GM10266 (cell line): ENCODE data around the gene B3GNT9.

Source experiments
- DNase-seq: peaks from one replicate; pipeline ENCODE4 v3.0.0; 2012; ENCODE audit errors: extremely low spot score
- CTCF ChIP-seq: IDR thresholded peaks from 2 replicates; pipeline ENCODE4 v1.5.1; 2012; ENCODE audit warnings: mild to moderate bottlenecking, low read depth; ENCODE audit not compliant: control insufficient read depth, insufficient read depth; ENCODE audit errors: missing control alignments

The B3GNT9 gene

DNA sequence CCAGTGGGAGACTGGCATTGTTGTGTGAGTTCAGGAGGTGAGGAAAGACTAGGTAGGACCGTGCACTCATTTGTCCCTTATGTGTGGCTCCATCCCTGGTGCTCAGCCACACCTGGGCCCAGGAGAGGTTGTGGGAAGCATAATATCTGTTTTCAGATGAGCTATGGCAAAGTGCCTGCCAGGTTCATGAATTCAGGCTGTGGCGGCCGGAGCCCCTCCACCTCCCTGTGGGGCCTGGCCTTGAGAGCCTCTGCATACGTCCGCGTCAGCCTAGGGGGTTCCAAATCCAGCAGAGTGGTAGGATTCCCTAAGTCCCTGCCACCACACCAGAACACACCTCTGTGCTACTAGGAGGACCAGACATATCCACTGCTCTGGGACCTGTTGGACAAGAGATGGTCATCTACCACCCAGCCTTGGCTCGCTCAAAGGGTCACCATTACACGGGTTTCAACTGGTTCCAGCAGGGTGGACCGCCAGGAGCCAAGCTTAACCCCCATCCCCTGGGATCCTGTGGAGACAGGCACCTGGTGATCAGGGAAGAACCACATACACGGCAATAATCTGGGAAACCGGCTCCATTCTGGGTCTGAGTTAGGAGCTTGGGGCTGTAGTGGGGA is 2.0 kb downstream of the B3GNT9 start:
- no peak for DNase-seq
- no peak for TF ChIP-seq CTCF

GRCh38 chr16:67148221-67148620 is 2.6 kb downstream of the B3GNT9 start:
- no peak for TF ChIP-seq CTCF
- DNase-seq: no peak

DNA sequence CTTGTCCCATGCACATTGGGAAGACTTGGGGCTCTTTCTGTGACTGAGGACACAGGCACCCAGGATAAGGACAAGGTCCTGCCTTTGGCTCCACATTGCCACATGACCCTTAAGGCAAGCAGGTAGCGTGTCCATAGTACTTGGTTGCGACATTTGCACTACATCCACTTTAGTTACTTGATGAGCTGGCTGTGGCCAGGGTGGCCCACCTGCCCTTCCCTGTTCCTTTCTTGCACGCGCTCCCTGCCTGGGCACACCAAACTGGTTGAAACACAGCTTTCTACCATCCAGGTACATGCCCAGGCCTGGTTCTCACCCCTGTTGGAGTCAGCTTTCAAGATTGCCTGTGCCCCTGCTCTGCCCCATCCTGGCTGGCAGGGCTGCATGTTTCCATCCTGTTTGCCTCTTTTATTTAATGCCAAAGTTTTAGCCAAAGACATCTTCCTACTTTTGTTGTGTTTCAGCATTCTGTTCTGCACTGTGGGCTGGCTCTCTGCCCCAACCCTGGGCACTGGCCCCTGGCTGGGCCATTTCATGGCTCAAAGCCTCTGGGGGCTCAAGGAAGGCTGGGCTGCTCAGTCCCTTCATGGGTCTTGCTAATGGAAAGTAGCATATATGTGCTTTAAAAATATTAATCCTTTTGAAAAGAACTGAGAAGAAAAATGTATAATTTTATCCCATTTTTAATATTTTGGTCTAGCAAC is 3.2 kb downstream of the B3GNT9 start:
- DNase-seq: no peak
- TF ChIP-seq CTCF: no peak

- TF ChIP-seq CTCF: peak; percentile 9
- no peak for DNase-seq
Observed at GRCh38 chr16:67146523-67147357, 4.1 kb downstream of the B3GNT9 start.

GRCh38 chr16:67145746-67146145 is 5.1 kb downstream of the B3GNT9 start:
- DNase-seq: no peak
- no peak for TF ChIP-seq CTCF

DNA sequence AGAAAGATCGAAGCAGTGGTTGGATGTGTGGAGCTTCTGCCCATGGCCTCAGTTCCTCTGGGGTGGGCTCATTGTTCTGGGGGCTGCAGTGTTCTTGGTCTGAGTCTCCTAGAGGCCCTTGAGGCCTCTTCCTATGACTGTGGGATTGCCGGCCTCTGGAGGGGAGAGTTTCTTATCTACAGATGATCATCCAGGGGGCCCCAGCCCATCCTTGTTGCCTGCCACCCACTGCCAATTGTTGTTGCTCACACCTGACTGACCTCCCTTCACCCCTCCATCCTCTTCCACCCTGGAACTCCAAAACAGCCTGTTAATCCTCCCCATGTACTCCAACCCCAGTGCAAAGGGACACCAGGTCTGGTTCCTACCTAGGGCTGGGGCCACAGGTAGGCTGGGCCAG is 5.9 kb downstream of the B3GNT9 start:
- no peak for TF ChIP-seq CTCF
- no peak for DNase-seq
